Liver (tissue), 3 donors: ENCODE measurements around the gene MMEL1.

Source experiments
- ATF3 ChIP-seq: IDR thresholded peaks from 2 replicates; pipeline ENCODE4 v1.6.1; 2016; ENCODE audit warnings: antibody characterized with exemption
- EGR1 ChIP-seq, 2 donors: IDR thresholded peaks; 2 replicates each; pipeline ENCODE4 v1.6.1; 2016 to 2018; ENCODE audit warnings: antibody characterized with exemption in 2 of 2, low read depth in 2 of 2
- GABPA ChIP-seq, 2 donors: IDR thresholded peaks in 1 of 2; conservative IDR thresholded peaks in 1 of 2; 2 replicates each; pipeline ENCODE4 v1.6.1; 2016; ENCODE audit warnings: antibody characterized with exemption in 2 of 2, mild to moderate bottlenecking in 1 of 2, moderate library complexity in 1 of 2
- JUND ChIP-seq, 2 donors: IDR thresholded peaks; 2 replicates each; pipeline ENCODE4 v1.6.1; 2016; ENCODE audit warnings: antibody characterized with exemption in 2 of 2
- RXRA ChIP-seq, 2 donors: IDR thresholded peaks; 2 replicates each; pipeline ENCODE4 v1.6.1; 2017 to 2018; ENCODE audit warnings: antibody characterized with exemption in 2 of 2, mild to moderate bottlenecking in 1 of 2
- TAF1 ChIP-seq: conservative IDR thresholded peaks from 2 replicates; pipeline ENCODE4 v1.6.1; 2016; ENCODE audit warnings: antibody characterized with exemption, mild to moderate bottlenecking
- YY1 ChIP-seq: IDR thresholded peaks from 2 replicates; pipeline ENCODE4 v1.6.1; 2016; ENCODE audit warnings: antibody characterized with exemption, mild to moderate bottlenecking
- TF ChIP-seq, protein P1 (sequence below): fragments of 150-350 bp; IDR thresholded peaks from 2 replicates; pipeline ENCODE4 v1.5.1; 2017; ENCODE audit warnings: improper control_type of control experiment, low read depth, low read length; ENCODE audit not compliant: missing input control
- TF ChIP-seq, protein P2 (sequence below): IDR thresholded peaks from 2 replicates; pipeline ENCODE4 v1.6.1; 2016; ENCODE audit warnings: antibody characterized with exemption
- TF ChIP-seq, protein P3 (sequence below): IDR thresholded peaks from 2 replicates; pipeline ENCODE4 v1.6.1; 2016; ENCODE audit warnings: antibody characterized with exemption, mild to moderate bottlenecking
- donor health status: healthy.
- donor health status: healthy.

DNA sequence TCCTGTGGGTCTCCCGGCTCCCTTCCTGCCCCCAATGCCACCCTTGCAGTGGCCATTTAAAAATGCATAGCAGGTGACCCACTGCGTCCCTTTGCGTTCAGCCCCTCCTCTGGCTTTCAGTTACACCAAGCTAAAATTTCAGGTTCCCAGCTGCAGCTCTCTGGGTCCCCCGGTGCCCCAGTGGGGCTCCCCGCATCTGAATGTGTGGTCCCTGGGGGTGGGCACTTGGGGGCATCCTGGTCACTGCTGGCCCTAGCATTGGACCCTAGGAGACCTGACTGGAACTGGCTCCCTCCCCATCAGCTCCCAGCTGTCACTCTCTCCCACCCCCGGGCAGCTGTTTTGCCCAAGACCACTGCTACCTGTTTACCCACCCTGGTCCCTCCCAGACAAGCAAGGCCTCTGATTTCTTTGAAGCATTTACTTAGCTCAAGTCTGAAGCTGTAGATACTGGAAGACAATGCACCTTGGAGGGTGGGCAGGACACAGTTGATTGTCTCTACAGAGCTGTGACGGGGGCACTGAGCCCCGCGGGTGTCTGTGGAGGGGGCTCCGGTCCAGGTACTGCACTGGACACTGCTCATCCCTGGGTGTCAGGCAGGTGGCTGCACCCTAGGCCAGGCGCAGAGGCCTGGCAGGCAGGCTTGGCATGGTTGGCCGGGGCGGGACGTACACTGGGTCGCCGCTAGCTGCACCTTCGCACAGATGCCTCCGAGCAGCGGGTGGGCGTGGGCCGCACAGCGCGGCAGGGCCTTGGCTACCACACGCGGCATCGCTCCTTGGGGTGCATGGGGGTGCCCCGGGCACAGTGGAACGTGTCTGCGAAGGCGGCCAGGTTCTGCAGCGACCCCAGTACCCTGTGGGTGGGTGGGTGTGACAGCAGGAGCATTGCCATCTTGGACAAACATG, 42.3 kb downstream of the MMEL1 start:
- TF ChIP-seq, protein P1, sequence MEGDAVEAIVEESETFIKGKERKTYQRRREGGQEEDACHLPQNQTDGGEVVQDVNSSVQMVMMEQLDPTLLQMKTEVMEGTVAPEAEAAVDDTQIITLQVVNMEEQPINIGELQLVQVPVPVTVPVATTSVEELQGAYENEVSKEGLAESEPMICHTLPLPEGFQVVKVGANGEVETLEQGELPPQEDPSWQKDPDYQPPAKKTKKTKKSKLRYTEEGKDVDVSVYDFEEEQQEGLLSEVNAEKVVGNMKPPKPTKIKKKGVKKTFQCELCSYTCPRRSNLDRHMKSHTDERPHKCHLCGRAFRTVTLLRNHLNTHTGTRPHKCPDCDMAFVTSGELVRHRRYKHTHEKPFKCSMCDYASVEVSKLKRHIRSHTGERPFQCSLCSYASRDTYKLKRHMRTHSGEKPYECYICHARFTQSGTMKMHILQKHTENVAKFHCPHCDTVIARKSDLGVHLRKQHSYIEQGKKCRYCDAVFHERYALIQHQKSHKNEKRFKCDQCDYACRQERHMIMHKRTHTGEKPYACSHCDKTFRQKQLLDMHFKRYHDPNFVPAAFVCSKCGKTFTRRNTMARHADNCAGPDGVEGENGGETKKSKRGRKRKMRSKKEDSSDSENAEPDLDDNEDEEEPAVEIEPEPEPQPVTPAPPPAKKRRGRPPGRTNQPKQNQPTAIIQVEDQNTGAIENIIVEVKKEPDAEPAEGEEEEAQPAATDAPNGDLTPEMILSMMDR: no peak
- no peak for TF ChIP-seq EGR1 (IDR thresholded peaks at IDR 0.05; ENCODE audit: low read depth in 2 of 2)
- TF ChIP-seq, protein P2, sequence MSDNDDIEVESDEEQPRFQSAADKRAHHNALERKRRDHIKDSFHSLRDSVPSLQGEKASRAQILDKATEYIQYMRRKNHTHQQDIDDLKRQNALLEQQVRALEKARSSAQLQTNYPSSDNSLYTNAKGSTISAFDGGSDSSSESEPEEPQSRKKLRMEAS: no peak
- TF ChIP-seq, protein P3, sequence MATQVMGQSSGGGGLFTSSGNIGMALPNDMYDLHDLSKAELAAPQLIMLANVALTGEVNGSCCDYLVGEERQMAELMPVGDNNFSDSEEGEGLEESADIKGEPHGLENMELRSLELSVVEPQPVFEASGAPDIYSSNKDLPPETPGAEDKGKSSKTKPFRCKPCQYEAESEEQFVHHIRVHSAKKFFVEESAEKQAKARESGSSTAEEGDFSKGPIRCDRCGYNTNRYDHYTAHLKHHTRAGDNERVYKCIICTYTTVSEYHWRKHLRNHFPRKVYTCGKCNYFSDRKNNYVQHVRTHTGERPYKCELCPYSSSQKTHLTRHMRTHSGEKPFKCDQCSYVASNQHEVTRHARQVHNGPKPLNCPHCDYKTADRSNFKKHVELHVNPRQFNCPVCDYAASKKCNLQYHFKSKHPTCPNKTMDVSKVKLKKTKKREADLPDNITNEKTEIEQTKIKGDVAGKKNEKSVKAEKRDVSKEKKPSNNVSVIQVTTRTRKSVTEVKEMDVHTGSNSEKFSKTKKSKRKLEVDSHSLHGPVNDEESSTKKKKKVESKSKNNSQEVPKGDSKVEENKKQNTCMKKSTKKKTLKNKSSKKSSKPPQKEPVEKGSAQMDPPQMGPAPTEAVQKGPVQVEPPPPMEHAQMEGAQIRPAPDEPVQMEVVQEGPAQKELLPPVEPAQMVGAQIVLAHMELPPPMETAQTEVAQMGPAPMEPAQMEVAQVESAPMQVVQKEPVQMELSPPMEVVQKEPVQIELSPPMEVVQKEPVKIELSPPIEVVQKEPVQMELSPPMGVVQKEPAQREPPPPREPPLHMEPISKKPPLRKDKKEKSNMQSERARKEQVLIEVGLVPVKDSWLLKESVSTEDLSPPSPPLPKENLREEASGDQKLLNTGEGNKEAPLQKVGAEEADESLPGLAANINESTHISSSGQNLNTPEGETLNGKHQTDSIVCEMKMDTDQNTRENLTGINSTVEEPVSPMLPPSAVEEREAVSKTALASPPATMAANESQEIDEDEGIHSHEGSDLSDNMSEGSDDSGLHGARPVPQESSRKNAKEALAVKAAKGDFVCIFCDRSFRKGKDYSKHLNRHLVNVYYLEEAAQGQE: no peak
- no peak for TF ChIP-seq TAF1
- TF ChIP-seq GABPA (IDR thresholded peaks at IDR 0.05 in 1 of 2, conservative IDR thresholded peaks at IDR 0.05 in 1 of 2): no peak
- TF ChIP-seq JUND (IDR thresholded peaks at IDR 0.05): no peak
- TF ChIP-seq YY1: no peak
- TF ChIP-seq RXRA (IDR thresholded peaks at IDR 0.05): no peak
- TF ChIP-seq ATF3: no peak
